Heart right ventricle (tissue), 16 donors: ENCODE data around the gene KLF5. TPM values are rescaled to one million over a fixed set of nuclear protein-coding genes. Genes with fewer than 3 reads are reported as not detected.

Experiments used
- ATAC-seq, 8 donors: fragments of 200-7000 bp; cut with Tn5 transposase; one replicate each; pipeline ENCODE4 v1.9.1; 2020; ENCODE audit warnings: mild to moderate bottlenecking in 8 of 8, moderate library complexity in 8 of 8, moderate number of reproducible peaks in 1 of 8
- DNase-seq, 2 donors: peaks; one replicate each; pipeline ENCODE4 v3.0.0-alpha.2; 2020
- H3K27ac ChIP-seq, 10 donors: fragments of 200-600 bp; sonication (generic) in 2 of 10; one replicate each; pipeline versions ENCODE4 v1.5.0 to v1.8.0; 2020 to 2022; ENCODE audit warnings: mild to moderate bottlenecking in 3 of 10
- H3K27me3 ChIP-seq, 7 donors: fragments of 200-600 bp; one replicate each; pipeline ENCODE4 v1.8.0; 2021 to 2022; ENCODE audit warnings: mild to moderate bottlenecking in 2 of 7
- H3K36me3 ChIP-seq, 9 donors: fragments of 200-600 bp; sonication (generic) in 1 of 9; one replicate each; pipeline versions ENCODE4 v1.5.0 to v1.8.0; 2020 to 2022; ENCODE audit warnings: mild to moderate bottlenecking in 2 of 9
- H3K4me1 ChIP-seq, 9 donors: fragments of 200-600 bp; sonication (generic) in 1 of 9; one replicate each; pipeline versions ENCODE4 v1.5.0 to v1.8.0; 2020 to 2022; ENCODE audit warnings: mild to moderate bottlenecking in 4 of 9
- H3K4me3 ChIP-seq, 10 donors: fragments of 200-600 bp; sonication (generic) in 2 of 10; one replicate each; pipeline versions ENCODE4 v1.5.0 to v1.8.0; 2020 to 2022; ENCODE audit warnings: mild to moderate bottlenecking in 7 of 10, moderate library complexity in 2 of 10
- H3K9me3 ChIP-seq, 11 donors: fragments of 200-600 bp in 10 of 11; sonication (generic) in 2 of 11; one replicate each; pipeline versions ENCODE4 v1.5.0 to v1.8.0; 2013 to 2022; ENCODE audit warnings: mild to moderate bottlenecking in 2 of 11, control low read depth in 1 of 11, moderate library complexity in 1 of 11
- WGBS, 2 donors: extraction: QIAGEN DNeasy Blood & Tissue Kit; methylation state at CpG; one replicate each; pipeline ENCODE4 v1.1.7; 2013; ENCODE audit warnings: inconsistent platforms in 1 of 2; 5-methylcytosine and 5-hydroxymethylcytosine counted together
- intact Hi-C, 10 donors: fragments of 100-400 bp; cut with DNase I; formaldehyde crosslinking; loops; one replicate each; pipeline versions ENCODE4 v1.11.1 to v1.14.2; 2022
- polyA plus RNA-seq, 2 donors: library from polyadenylated mRNA; stranded (reverse); fragments of 200-250 nt; gene quantifications; one replicate each; pipeline ENCODE4 v1.2.3, GENCODE V29; 2013
- total RNA-seq, 10 donors: library from RNA; stranded (reverse); fragmentation: NEBNext Ultra II Directional in 3 of 10; extraction: Animal tissue kit (Norgen Biotek cat#: 25700) in 3 of 10; gene quantifications; one replicate each; pipeline versions ENCODE4 v1.2.1 to v1.2.4, GENCODE V29; 2021 to 2023
- TF ChIP-seq, protein P1 (sequence below), 9 donors: fragments of 200-600 bp; sonication (generic) in 2 of 9; IDR thresholded peaks; one replicate each; pipeline versions ENCODE4 v1.5.0 to v1.8.0; 2021 to 2022; ENCODE audit warnings: antibody characterized with exemption in 9 of 9, mild to moderate bottlenecking in 5 of 9, moderate library complexity in 1 of 9
- donor health status: Arrhythmogenic right ventricular cardiomyopathy.
- donor health status: ischemic (EF 13 %, LVEDD 7.1; RV severe dilation, severe dysfunction).
- donor health status: healthy with polysubstance abuse.
- donor health status: DM: no; HTN: yes; CAD: no.
- donor health status: DM: no; HTN: no; CAD: no.
- donor health status: ischemic (EF 25% LVEDD 6.9; RV normal size, moderate dysfunction).
- donor health status: ischemic (EF 25% LVEDD 5.7; RV mildly dilated, moderate dysfunction).
- donor health status: healthy.
- donor health status: DM: yes; HTN: yes; CAD: no.
- donor health status: Ischemic cardiomyopathy.
- donor health status: ischemic (EF 35%, LVEDD 5.7; RV mildly dilated, moderate dysfunction).
- donor health status: nonischemic (EF 11% LVEDD 7.7; RV severe dilation, severe dysfunction).
- donor health status: DM: yes; HTN: yes; CAD: no.
- donor health status: PGD.
- donor health status: ischemic (EF 29% LVEDD 5.4; RV normal size, mild dysfunction).
- donor health status: nonischemic (EF 23%, LVEDD 6.1; RV moderate dilation, normal function).

KLF5 gene
- total and polyA plus RNA-seq, 12 donors: 0.83 to 4.7 (median 2.8) TPM

DNA sequence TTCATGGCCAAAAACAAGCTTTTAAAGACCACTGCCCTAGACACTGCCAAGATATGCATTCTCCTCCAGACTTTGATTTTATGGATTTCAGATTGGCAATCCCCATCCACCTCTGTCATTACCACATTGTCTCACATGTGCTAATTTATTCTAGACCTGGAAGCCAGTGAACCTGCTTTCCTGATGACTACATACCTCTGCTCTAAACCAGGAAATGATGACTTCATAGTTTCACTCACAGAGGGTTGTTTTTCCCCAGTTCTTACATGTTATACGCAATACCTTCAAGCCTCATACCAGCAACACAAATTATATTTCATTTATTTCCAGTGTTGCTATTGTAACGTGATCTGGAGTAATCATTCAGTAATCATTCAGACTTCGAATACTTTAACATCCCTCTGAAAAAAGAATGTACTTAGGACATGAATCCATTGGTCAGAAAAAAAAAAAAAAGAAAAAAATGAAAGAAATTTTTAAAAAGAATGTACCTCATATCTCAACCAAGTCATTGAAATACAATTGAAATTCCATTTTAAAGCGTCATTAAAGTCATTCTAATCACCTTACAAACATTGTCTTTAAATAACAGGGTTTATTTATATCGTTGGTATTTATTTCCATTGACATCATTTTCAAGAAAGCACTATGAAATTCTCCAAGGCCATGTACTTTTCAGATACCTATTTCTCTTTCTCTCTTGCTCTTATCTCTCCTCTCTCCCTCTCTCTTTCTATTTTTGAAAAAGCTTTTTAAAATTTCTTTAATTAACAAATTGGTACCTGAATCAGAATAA, 33.4 kb upstream of the KLF5 start:
- no peak for DNase-seq
- TF ChIP-seq, protein P1, sequence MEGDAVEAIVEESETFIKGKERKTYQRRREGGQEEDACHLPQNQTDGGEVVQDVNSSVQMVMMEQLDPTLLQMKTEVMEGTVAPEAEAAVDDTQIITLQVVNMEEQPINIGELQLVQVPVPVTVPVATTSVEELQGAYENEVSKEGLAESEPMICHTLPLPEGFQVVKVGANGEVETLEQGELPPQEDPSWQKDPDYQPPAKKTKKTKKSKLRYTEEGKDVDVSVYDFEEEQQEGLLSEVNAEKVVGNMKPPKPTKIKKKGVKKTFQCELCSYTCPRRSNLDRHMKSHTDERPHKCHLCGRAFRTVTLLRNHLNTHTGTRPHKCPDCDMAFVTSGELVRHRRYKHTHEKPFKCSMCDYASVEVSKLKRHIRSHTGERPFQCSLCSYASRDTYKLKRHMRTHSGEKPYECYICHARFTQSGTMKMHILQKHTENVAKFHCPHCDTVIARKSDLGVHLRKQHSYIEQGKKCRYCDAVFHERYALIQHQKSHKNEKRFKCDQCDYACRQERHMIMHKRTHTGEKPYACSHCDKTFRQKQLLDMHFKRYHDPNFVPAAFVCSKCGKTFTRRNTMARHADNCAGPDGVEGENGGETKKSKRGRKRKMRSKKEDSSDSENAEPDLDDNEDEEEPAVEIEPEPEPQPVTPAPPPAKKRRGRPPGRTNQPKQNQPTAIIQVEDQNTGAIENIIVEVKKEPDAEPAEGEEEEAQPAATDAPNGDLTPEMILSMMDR (IDR thresholded peaks at IDR 0.05): no peak
- H3K36me3 ChIP-seq: peaks cover 0 to 3% (median 0%) of the 10 kb centered on the region in 9 donors
- no peaks in the 10 kb centered on the region for H3K27me3 ChIP-seq
- H3K4me1 ChIP-seq: peaks cover 0 to 8% (median 0%) of the 10 kb centered on the region in 9 donors
- H3K27ac ChIP-seq: no peak overlapping the region
- 69 to 75% methylated on average over 5 of the region's 5 CpGs for WGBS, 2 donors
- ATAC-seq: peak in 2 of 8 donors; percentile 45 to 51
- intact Hi-C loops: no loop called here
- no peak overlapping the region for H3K4me3 ChIP-seq
- no peaks in the 10 kb centered on the region for H3K9me3 ChIP-seq

DNA sequence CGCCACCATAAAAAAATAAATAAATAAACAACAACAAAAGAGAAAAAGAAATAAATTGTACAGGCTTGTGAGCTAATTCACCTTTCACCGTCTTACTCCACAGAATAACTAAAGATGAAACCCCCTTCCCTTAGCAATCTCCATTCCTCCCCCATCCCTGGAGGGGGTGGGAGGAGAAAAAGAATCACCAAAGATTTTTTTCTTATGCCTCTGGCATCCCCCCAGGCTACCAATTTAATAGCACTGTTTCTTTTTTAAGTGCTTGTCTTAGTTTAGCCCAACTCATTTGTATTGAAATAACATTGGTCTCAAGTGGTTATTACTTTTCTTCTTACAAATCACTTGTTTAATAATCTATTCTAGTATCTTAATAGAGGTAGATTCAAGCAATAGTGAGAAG, 23.9 kb upstream of the KLF5 start:
- intact Hi-C loops: no loop called here
- Histone ChIP-seq H3K27me3 (no peaks in the 10 kb centered on the region), H3K27ac (no peak overlapping the region), H3K4me1 (no peaks in the 10 kb centered on the region), H3K4me3 (no peak overlapping the region), H3K36me3 (no peaks in the 10 kb centered on the region), H3K9me3 (no peaks in the 10 kb centered on the region)
- DNase-seq: no peak
- TF ChIP-seq, protein P1 (IDR thresholded peaks at IDR 0.05): no peak
- ATAC-seq: no peak
- 87 to 92% methylated on average over 2 of the region's 2 CpGs for WGBS, 2 donors

DNA sequence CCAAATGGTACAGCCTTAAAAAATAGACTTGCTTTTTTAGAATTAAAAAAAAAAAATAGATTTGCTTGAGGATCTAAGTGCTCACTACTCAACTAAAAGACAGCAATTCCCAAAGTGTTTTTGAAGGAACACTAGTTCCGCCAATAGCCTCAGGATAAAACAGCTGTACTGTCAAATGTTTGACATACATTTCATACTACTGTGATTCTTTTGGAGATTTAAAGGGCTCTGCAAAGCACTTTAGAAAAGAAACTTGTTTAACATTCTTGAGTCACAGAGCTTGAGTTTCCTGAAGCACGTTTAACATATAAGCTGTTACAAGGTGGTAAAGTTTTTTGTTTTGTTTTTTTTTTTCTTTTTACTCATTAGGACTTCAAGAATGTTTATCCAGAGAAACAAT, 23.1 kb upstream of the KLF5 start:
- Histone ChIP-seq H3K9me3 (no peaks in the 10 kb centered on the region), H3K27me3 (no peaks in the 10 kb centered on the region), H3K27ac (no peak overlapping the region), H3K4me3 (no peak overlapping the region), H3K4me1 (no peaks in the 10 kb centered on the region), H3K36me3 (no peaks in the 10 kb centered on the region)
- TF ChIP-seq, protein P1 (IDR thresholded peaks at IDR 0.05): no peak
- no peak for ATAC-seq
- WGBS, 2 donors: 65 to 68% methylated on average over 2 of the region's 2 CpGs
- intact Hi-C loops: no loop called here
- no peak for DNase-seq

DNA sequence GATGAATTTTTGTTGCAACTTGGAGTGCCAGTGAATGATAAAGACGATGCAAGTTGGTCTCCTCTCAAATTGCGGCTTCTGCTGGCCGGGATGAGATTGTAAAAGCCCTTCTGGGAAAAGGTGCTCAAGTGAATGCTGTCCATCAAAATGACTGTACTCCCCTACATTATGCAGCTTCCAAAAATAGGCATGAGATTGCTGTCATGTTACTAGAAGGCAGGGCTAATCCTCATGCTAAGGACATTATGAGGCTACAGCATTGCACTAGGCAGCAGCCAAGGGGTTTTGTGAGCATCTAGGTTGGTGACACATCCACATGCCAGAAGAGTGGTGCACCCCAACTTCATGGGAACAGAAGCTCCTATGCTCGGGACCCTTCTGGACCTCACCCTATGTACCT, 22.2 kb upstream of the KLF5 start:
- WGBS, 2 donors: 65 to 70% methylated on average over 4 of the region's 4 CpGs
- peak in 2 of 8 donors; percentile 64 to 69 for ATAC-seq

More for the DNA sequence above, 22.2 kb upstream of the KLF5 start:
- H3K36me3 ChIP-seq: no peaks in the 10 kb centered on the region
- intact Hi-C loops: no loop called here
- no peaks in the 10 kb centered on the region for H3K4me1 ChIP-seq
- H3K9me3 ChIP-seq: no peaks in the 10 kb centered on the region
- no peak overlapping the region for H3K4me3 ChIP-seq
- no peaks in the 10 kb centered on the region for H3K27me3 ChIP-seq
- DNase-seq: no peak
- H3K27ac ChIP-seq: no peak overlapping the region
- TF ChIP-seq, protein P1 (IDR thresholded peaks at IDR 0.05): no peak
